NCI-H345 (cell line): ENCODE measurements around the gene CRTAP.
"Not testable (repeated sequence)": the region's sequence is repeated elsewhere in the genome, so short reads cannot be mapped to it uniquely, and the experiment has no call there.

Experiments
- DNase-seq: peaks from one replicate; lab custom pipeline; 2025; lab: John Stamatoyannopoulos, UW

Gene CRTAP

GRCh38 chr3:33113772-33114621 is at the start of gene CRTAP:
Gene CRTAP (plus strand): TSS chr3:33114014. CDS start chr3:33114078, 64 bp downstream.
- peak; percentile 81 for DNase-seq

DNA sequence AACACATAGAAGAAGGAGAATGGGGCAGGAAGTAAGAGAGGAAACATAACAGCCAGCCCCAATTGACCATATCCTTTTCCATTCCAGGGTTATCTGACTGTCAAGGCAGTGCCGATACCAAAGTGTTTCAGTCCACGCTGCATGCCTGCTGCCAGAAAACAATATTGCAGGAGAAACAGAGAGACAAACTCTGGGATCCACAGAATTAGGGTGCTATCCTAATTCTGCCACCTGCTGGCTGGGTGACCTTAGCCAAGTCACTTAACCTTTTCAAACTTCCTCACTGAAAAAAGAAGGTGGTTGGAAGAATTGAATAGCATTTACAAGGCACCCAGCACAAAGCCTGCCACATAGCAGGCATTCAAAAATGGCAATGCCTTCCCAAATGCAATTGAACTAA is 48.9 kb upstream of the CRTAP start:
- DNase-seq = no peak

- DNase-seq = no peak
Observed at GRCh38 chr3:33067484-33067883, 46.3 kb upstream of the CRTAP start.

DNA sequence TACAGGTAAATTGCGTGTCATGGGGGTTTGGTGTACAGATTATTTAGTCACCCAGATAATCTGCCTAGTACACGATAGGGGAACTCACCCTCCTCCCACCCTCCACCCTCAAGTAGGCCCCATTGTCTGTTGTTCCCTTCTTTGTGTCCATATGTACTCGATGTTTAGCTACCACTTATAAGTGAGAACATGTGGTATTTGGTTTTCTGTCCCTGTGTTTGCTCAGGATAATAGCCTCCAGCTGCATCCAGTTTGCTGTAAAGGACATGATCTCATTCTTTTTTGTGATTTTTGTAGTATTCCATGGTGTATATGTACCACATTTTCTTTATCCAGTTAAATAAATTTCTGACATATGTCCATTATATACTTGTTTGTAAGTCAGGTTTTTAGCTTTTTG is 44.0 kb upstream of the CRTAP start:
- DNase-seq = peak; percentile 86

DNA sequence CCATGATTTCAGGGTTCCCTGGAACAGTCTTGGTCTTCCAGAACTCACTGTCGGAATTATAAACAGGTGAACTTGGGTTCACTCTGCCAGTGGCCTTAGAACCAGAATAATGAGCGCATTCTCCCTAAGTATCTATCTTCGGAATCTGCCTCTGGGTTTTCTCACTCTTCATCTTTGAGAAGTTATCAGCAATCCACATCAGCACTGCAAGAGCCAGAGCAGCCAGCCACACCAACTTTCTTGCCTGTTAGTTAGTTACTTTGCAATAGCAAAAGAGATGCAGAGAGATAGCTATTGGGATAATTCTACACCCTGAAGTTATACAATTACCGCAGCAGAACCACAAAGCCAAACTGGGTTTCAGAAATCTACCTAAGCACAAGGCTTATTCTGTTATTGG is 42.6 kb upstream of the CRTAP start:
- DNase-seq = no peak

GRCh38 chr3:33071946-33072345 is 41.9 kb upstream of the CRTAP start:
- DNase-seq = no peak

DNA sequence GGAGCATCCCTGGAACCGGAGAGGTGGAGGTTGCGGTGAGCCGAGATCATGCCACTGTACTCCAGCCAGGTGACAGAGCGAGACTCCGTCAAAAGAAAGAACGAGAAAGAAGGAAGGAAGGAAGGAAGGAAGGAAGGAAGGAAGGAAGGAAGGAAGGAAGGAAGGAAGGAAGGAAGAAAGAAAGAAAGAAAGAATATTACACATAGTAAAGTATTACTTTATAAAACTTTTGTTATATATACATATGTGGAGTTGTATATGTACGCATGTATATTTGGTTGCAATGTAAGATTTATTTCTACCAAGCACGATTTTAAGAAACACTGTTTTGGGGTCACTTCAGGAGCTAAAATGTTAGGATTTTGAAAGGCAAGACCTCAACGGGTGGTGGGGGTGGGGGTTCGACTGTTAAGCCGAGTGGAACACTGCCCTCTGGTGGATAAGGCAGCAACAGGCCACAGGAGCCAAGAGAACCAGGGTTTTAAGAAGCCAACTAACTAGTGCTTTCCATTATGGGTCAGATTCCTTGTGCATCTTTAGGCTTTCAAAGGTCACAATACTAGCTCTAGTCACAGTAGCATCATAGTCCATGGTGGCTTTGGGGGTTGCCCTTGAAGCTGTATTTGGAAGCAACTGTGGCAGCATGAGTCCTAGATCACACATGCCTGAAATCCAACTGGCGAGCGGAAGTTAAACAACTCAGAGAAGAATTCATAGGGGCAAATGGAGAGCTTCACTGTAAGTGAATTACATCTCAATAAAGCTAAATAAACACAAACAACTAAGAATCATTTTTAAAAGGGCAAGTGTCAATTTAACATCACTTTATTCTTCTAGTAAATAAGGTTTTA is 39.4 kb upstream of the CRTAP start:
- DNase-seq = peak; percentile 47

DNA sequence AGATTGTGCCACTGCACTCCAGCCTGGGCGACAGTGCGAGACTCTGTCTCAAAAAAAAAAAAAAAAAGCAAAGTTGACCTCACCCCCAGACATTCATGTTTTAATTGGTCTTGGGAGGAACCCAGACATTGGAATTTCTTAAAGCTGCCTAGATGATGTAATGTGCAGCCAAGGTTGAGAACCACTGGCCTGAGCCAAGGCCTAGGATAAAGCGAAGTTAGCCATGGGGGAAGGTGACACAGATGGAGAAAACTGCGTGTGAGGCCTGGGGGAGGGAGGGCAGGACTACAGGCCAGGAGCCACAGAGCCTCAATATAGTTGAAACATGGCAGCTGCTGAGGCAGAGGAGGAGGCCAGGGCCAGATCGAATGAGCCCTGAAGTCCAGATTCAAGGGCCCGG is 37.8 kb upstream of the CRTAP start:
- no peak for DNase-seq

- DNase-seq = no peak
Observed at GRCh38 chr3:33076952-33077351, 36.9 kb upstream of the CRTAP start.

DNA sequence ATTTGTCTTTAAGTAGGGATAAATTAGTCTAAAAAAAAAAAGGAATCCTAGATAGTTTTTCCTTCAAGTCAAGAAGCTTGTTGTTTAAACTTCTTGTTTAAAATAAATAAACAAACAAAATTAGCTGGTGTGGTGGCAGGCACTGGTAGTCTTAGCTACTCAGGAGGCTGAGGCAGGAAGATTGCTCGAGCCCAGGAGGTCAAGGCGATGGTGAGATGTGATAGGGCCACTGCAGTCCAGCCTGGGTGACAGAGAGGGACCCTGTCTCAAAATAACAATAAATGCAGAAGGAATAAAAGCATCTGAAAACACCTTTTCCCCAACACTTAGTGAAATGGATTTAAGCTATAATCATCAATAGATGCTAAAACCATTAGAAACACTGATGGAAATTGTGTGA is 35.8 kb upstream of the CRTAP start:
- no peak for DNase-seq

DNA sequence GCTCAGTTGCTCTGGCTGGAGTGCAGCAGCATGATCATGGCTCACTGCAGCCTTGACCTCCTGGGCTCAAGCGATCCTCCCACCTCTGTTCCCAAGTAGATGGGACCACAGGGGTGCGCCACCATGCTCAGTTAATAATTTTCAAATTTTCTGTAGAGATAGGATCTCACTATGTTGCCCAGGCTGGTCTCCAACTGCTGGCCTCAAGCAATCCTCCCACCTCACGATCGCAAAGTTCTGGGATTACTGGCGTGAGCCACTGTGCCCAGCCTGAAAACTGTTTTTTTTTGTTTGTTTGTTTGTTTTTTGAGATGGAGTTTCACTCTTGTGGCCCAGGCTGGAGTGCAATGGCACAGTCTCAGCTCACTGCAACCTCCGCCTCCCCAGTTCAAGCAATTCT is 34.0 kb upstream of the CRTAP start:
- DNase-seq = not testable (repeated sequence)

- no peak for DNase-seq
Observed at GRCh38 chr3:33081812-33082211, 32.0 kb upstream of the CRTAP start.

- DNase-seq = no peak
Observed at GRCh38 chr3:33083958-33084357, 29.9 kb upstream of the CRTAP start.

GRCh38 chr3:33088691-33089090 is 25.1 kb upstream of the CRTAP start:
- no peak for DNase-seq

DNA sequence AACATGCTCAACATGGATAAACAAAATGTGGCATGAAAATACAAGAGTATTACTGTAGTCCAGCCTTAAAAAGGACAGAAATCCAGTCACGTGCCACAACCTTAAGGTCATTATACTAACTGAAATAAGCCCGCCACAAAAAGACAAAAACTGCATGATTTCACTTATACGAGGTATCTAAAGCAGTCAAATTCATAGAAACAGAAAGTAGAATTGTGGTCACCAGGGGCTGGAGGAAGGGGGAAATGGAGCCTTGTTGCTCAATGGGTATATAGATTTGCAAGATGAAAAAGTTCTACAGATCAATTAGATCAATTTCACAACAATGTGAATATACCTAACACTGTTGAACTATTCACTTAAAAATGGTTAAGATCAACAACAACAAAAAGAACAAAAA is 24.3 kb upstream of the CRTAP start:
- DNase-seq = no peak

DNA sequence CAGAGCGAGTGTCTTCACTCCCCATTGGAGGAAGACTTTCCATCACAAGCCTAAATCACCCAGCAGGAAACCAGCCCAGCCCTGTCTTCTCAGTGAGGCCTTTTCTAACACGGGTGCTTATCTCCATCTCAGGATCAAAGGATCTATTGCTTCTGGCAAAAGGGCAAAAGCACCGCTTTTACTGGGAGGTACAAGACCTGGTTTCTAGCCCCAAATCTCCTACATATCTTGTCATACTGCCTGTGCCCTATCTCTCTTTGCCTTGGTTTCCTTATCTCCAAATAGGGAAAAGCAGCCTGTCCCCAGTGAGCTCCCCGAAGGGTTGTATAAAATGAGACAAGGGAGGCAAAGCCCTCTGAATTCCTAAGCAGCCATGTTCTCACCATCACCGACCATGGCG is 22.1 kb upstream of the CRTAP start:
- DNase-seq = no peak

- DNase-seq = no peak
Observed at GRCh38 chr3:33092496-33093254, 21.1 kb upstream of the CRTAP start.

DNA sequence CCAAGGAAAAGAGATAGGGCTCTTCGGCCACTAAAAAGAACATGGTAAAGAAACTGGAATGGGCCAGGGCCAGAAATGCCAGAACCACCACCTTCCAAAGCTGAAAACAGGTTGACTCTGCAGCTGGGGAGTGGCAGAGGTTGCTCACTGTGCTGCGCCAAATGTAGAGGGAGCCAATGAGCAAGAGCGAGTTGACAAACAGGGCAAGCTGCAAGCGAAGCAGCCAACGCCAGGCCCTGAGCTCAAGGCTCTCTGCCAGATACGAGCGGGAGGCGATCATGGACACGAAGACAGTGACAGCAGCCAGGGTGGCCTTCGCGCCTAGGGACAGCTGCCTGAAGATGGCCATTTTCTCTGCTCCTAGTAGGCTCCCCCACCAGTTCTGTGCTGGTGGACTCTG is 20.0 kb upstream of the CRTAP start:
- no peak for DNase-seq

DNA sequence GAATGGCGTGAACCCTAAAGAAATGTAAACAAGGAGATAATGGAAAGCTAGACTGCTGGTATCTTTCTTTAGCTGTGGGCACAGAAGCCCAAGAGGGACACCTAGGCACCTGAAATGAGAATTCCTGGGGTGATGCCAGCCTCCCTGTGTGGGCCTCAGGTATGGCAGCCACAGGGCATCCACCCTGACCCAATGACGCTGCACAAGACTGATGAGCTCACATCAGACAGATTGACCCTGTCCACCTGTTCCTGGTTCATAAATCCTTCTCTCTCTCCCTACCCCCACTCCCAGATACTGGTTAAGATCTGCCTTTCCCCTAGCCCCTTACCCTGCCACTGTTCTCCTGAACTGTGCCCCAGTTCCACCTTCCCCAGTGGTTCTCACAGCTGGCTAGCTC is 18.4 kb upstream of the CRTAP start:
- DNase-seq = no peak

DNA sequence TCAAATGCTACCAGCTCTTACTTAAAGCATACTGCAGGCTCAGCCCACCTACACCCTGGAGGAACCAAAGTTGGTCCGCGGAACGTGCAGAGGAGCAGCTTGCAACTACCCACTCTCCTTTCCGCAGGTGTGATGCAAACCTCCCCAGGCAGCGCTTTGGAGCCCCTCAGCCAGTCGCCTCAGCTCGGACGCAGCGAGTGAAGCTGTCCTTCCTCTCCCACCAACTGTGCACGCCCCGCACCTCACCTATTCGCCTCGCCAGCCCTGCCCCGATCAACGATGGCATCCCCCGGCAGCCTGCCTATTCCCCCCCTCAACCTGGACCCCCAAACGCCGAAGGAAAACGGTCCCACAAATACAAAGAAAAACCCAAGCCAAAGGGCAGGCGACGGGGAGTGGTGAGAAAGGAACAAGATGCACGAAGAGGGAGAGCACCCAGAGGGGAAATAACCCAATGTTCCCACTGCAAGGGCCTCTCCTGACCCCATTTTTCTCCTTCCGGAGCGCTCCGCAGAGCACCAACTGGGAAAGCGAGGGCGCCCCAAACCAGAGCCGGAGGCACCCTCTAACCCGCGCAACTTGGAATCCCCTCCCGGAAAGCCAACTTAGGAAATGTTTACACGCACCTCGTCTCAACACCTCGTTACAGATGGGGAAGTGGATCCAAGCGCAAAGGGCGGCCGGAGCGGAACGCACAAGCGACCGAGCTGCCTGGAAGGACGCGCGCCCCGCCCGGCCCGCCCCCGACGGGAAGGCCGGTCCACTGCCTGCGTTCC is 17.5 kb upstream of the CRTAP start:
- peak; percentile 7 for DNase-seq

- no peak for DNase-seq
Observed at GRCh38 chr3:33099109-33099645, 14.6 kb upstream of the CRTAP start.
